PFSK-1 (cell line): ENCODE measurements around the gene PPP1CB.

Source experiments
- FOXP2 ChIP-seq: optimal IDR thresholded peaks from 2 replicates; pipeline ENCODE3; 2011; ENCODE audit warnings: borderline replicate concordance, control low read depth, inconsistent platforms; ENCODE audit not compliant: insufficient read depth; ENCODE audit errors: extremely low read length, extremely low read depth
- POLR2AphosphoS5 ChIP-seq: IDR thresholded peaks from 2 replicates; pipeline ENCODE4 v1.6.1; 2012; ENCODE audit warnings: low read depth, mild to moderate bottlenecking, control low read depth, low read length, moderate library complexity
- SIN3A ChIP-seq: IDR thresholded peaks from 2 replicates; pipeline ENCODE4 v1.6.1; 2012; ENCODE audit warnings: mild to moderate bottlenecking, low read length, moderate library complexity, borderline replicate concordance; ENCODE audit not compliant: insufficient read depth
- TAF1 ChIP-seq: IDR thresholded peaks from 2 replicates; pipeline ENCODE4 v1.6.1; 2012; ENCODE audit warnings: low read length, control low read depth, borderline replicate concordance; ENCODE audit not compliant: insufficient read depth
- TF ChIP-seq, protein P1 (sequence below), 2 experiments: IDR thresholded peaks; 2 replicates each; pipeline versions ENCODE4 v1.6.1 to v1.8.0; 2011 to 2012; ENCODE audit warnings: low read depth in 2 of 2, low read length in 2 of 2, control low read depth in 1 of 2, inconsistent platforms in 1 of 2, mild to moderate bottlenecking in 1 of 2, moderate library complexity in 1 of 2; ENCODE audit not compliant: insufficient read depth in 1 of 2

Gene PPP1CB

DNA sequence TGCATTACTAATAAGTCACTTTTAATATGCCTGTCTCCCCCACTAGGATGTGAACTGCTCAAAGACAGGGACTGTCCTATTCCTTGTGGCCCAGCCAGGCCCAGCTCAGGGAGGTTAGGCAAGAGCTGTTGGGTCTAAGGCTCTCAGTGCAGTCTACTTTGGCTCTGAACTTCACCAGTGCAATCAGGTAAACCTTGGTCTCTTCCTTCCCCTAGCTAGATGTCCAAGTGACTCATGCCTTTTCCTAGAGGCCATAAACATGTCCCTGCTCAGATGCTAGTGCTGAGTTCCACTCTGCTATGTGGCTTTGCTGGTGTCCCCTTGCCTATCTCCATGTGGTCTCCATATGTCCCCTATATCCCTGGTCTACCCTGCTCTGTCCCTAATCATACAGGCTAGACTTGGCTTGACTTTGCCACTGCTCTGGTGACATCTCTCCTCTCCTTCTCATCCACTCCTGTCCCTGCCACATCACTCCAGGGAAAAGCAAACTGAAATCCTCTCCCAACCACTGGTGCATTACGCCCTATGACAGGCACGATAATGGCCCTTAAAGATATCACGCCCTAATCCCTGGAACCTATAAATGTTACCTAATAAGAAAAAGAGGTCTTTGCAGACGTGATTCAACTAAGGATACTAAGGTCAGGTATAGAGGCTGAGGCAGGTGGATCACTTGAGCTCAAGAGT lies 45.7 kb upstream of the PPP1CB start:
- TF ChIP-seq, protein P1, sequence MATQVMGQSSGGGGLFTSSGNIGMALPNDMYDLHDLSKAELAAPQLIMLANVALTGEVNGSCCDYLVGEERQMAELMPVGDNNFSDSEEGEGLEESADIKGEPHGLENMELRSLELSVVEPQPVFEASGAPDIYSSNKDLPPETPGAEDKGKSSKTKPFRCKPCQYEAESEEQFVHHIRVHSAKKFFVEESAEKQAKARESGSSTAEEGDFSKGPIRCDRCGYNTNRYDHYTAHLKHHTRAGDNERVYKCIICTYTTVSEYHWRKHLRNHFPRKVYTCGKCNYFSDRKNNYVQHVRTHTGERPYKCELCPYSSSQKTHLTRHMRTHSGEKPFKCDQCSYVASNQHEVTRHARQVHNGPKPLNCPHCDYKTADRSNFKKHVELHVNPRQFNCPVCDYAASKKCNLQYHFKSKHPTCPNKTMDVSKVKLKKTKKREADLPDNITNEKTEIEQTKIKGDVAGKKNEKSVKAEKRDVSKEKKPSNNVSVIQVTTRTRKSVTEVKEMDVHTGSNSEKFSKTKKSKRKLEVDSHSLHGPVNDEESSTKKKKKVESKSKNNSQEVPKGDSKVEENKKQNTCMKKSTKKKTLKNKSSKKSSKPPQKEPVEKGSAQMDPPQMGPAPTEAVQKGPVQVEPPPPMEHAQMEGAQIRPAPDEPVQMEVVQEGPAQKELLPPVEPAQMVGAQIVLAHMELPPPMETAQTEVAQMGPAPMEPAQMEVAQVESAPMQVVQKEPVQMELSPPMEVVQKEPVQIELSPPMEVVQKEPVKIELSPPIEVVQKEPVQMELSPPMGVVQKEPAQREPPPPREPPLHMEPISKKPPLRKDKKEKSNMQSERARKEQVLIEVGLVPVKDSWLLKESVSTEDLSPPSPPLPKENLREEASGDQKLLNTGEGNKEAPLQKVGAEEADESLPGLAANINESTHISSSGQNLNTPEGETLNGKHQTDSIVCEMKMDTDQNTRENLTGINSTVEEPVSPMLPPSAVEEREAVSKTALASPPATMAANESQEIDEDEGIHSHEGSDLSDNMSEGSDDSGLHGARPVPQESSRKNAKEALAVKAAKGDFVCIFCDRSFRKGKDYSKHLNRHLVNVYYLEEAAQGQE (IDR thresholded peaks at IDR 0.05; ENCODE audit: insufficient read depth in 1 of 2, low read depth in 2 of 2, low read length in 2 of 2) = no peak
- TF ChIP-seq POLR2AphosphoS5 (no peak), TAF1 (no peak), FOXP2 (no peak), SIN3A (no peak)

DNA sequence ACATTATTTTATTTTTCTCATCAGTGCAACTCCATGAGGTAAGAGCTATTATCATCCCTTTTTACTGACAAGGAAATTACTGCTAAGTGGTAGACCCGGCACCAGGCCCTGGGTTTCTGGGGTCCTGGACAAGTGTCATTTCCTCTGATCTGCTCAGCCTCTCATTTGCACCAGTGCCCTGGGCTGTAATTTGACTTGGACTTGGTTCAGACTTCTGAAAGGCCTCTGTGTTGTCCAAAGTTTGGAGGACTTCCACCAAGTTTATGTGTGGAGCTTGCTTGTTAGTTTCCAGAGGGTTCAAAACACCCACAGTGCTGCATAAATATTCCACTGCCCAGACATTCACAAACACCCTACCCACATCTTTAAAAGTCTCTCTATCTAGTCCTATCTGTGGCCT lies 44.0 kb upstream of the PPP1CB start:
- TF ChIP-seq POLR2AphosphoS5 (no peak), TAF1 (no peak), SIN3A (no peak), FOXP2 (no peak)
- TF ChIP-seq, protein P1 (IDR thresholded peaks at IDR 0.05; ENCODE audit: insufficient read depth in 1 of 2, low read depth in 2 of 2, low read length in 2 of 2) = no peak

DNA sequence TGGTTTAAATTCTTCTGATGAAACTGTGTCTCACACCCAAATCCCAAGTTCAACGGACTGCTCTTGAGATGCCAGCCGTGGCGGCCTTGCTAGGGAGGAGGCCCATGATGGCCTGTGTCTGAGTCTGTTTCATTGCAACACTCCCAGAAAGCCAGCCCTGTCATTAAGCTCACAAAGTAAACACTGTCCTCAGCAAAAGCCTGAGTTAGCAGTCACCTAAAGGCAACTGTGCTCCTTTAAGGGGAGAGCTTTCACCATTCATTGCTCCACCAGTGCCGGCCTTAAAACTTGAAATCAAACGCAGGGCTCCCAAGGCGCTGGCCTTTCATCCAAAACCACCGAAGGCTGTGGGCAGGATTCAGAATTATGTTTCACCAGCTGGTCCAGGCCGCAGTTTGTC lies 42.5 kb upstream of the PPP1CB start:
- TF ChIP-seq POLR2AphosphoS5 = no peak
- TF ChIP-seq FOXP2 = no peak
- TF ChIP-seq SIN3A = no peak
- TF ChIP-seq TAF1 = no peak
- TF ChIP-seq, protein P1 (IDR thresholded peaks at IDR 0.05; ENCODE audit: insufficient read depth in 1 of 2, low read depth in 2 of 2, low read length in 2 of 2) = no peak

DNA sequence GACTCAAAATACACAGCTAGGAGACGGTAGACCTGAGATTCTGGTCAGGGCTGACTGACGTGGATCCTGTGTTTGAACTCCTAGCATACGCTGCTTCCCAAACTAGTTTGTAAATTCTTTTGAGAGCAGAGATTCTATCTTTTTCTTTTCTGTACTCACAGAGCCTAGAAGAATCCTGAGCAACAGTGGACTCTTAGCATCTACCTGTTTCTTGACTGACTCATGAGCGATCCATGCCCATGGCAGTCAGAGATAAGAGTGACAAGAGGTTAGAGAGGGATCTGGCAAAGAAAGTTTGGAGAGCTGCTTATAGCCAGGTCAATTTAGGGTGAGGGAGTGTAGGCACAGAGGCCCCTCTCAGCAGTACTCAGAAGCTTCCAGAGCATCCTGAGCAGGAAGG lies 41.1 kb upstream of the PPP1CB start:
- TF ChIP-seq SIN3A (no peak), POLR2AphosphoS5 (no peak), FOXP2 (no peak), TAF1 (no peak)
- TF ChIP-seq, protein P1 (IDR thresholded peaks at IDR 0.05; ENCODE audit: insufficient read depth in 1 of 2, low read depth in 2 of 2, low read length in 2 of 2) = no peak
